Brain microvascular endothelial cell (primary cell): ENCODE results near the gene VWA2.
A peak's percentile ranks its signal among the peaks of the same experiment; 100 is the strongest.

ENCODE experiments used
- DNase-seq: peaks from one replicate; pipeline ENCODE4 v3.0.0-alpha.2; 2020
- H3K27ac ChIP-seq: fragments of 250-450 bp; sonication (Bioruptor Pico); 2 replicates; pipeline ENCODE4 v1.5.1; 2020; ENCODE audit warnings: mild to moderate bottlenecking, moderate library complexity
- H3K27me3 ChIP-seq: fragments of 250-450 bp; sonication (Bioruptor Pico); replicated peaks from 2 replicates; pipeline ENCODE4 v1.5.1; 2020; ENCODE audit warnings: mild to moderate bottlenecking
- H3K36me3 ChIP-seq: fragments of 250-450 bp; sonication (Bioruptor Pico); replicated peaks from 2 replicates; pipeline ENCODE4 v1.5.1; 2020; ENCODE audit warnings: mild to moderate bottlenecking
- H3K4me3 ChIP-seq: 2 replicates; pipeline ENCODE4 v1.5.1; 2011; ENCODE audit warnings: low read depth, mild to moderate bottlenecking, control low read depth, low read length, moderate library complexity
- in situ Hi-C: cut with HindIII; loops from 2 replicates; pipeline ENCODE4 v1.10.0; 2017; ENCODE audit warnings: low sequenced_read_pairs, low pct_ligation_motif_present
- TF ChIP-seq, protein P1 (sequence below): IDR thresholded peaks from 2 replicates; pipeline ENCODE4 v1.5.1; 2011; ENCODE audit warnings: low read depth, mild to moderate bottlenecking, moderate library complexity, low read length, control low read depth, inconsistent platforms; ENCODE audit errors: missing control alignments

Gene VWA2

DNA sequence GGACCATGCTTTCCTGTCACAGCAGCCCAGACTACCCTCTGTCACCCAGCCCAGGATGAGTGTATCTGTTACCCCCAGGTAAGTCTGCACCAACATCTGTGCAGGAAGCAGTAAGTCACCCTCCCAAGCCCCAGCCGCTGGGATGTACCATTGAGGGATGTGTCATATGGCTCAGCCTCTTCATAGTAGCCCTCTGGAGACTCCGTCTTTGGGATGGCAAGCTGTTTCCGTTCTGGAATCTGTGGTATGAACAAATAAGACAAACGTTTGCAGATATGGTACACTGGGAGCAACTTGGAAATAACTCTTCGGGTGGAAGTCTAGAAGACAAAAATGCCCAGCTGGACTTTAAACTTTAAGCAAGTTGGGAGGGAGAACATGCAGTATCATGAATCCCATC is 84.0 kb downstream of the VWA2 start:
- H3K4me3 ChIP-seq = no peak overlapping the region
- DNase-seq = peak; percentile 43
- TF ChIP-seq, protein P1, sequence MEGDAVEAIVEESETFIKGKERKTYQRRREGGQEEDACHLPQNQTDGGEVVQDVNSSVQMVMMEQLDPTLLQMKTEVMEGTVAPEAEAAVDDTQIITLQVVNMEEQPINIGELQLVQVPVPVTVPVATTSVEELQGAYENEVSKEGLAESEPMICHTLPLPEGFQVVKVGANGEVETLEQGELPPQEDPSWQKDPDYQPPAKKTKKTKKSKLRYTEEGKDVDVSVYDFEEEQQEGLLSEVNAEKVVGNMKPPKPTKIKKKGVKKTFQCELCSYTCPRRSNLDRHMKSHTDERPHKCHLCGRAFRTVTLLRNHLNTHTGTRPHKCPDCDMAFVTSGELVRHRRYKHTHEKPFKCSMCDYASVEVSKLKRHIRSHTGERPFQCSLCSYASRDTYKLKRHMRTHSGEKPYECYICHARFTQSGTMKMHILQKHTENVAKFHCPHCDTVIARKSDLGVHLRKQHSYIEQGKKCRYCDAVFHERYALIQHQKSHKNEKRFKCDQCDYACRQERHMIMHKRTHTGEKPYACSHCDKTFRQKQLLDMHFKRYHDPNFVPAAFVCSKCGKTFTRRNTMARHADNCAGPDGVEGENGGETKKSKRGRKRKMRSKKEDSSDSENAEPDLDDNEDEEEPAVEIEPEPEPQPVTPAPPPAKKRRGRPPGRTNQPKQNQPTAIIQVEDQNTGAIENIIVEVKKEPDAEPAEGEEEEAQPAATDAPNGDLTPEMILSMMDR = no peak
- H3K27me3 ChIP-seq = no peaks in the 10 kb centered on the region
- H3K36me3 ChIP-seq = no peaks in the 10 kb centered on the region
- H3K27ac ChIP-seq = no peak overlapping the region
- in situ Hi-C loops = loop anchor here (25.0 kb wide), 1 partner anchor 364 kb away; no protein-coding TSS in a partner anchor

GRCh38 chr10:114326795-114327194 is 87.7 kb downstream of the VWA2 start:
- Histone ChIP-seq H3K27me3 (peaks cover 2% of the 10 kb centered on the region), H3K4me3 (no peak overlapping the region), H3K36me3 (no peaks in the 10 kb centered on the region), H3K27ac (no peak overlapping the region)
- in situ Hi-C loops = no loop called here
- TF ChIP-seq, protein P1 = no peak
- no peak for DNase-seq

GRCh38 chr10:114327537-114328440 is 88.7 kb downstream of the VWA2 start:
- H3K36me3 ChIP-seq = no peaks in the 10 kb centered on the region
- TF ChIP-seq, protein P1 = no peak
- in situ Hi-C loops = no loop called here
- H3K27me3 ChIP-seq = peaks cover 2% of the 10 kb centered on the region
- DNase-seq = no peak
- H3K27ac ChIP-seq = no peak overlapping the region
- no peak overlapping the region for H3K4me3 ChIP-seq

GRCh38 chr10:114328441-114328812 is 89.4 kb downstream of the VWA2 start:
- H3K36me3 ChIP-seq = no peaks in the 10 kb centered on the region
- TF ChIP-seq, protein P1 = no peak
- no peak overlapping the region for H3K4me3 ChIP-seq
- H3K27ac ChIP-seq = no peak overlapping the region
- in situ Hi-C loops = no loop called here
- no peak for DNase-seq
- peaks cover 2% of the 10 kb centered on the region for H3K27me3 ChIP-seq

DNA sequence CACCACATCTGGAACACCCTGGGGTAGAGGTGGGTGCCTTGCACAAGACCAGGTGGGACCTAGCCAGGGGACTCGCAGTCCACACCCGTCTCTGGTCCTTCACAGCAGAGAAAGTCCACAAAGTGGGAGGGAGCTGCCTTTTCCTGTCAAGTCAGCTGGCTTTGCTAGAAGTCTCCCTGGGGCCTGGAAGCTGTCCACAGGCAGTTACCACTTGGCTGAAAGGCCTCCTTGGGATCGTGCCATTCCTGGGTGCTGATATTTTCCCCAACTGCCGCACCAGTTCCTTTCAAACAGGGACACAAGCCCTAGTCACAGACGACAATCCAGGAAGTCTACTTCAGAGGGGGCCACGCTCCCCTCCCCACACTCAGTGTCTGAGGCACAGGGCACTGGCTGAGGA is 89.8 kb downstream of the VWA2 start:
- Histone ChIP-seq H3K4me3 (no peak overlapping the region), H3K27me3 (peaks cover 2% of the 10 kb centered on the region), H3K36me3 (no peaks in the 10 kb centered on the region), H3K27ac (no peak overlapping the region)
- DNase-seq = no peak
- in situ Hi-C loops = no loop called here
- TF ChIP-seq, protein P1 = no peak
